ENCODE data around the gene TACC2. TPM values are rescaled to one million over a fixed set of nuclear protein-coding genes. Genes with fewer than 3 reads are reported as not detected.

The TACC2 gene
- total RNA-seq, 1 donor from 2014 or later, result 13.4 TPM

GRCh38 chr10:122168598-122169394 is 179.8 kb downstream of the TACC2 start:
- FAIRE-seq (no peak), DNase-seq (ENCODE audit: low read depth) (no peak)
- Histone ChIP-seq H3K36me3 (ENCODE audit: control insufficient read depth, insufficient read depth, low read length) (peaks cover 7% of the 10 kb centered on the region), H3K4me3 (ENCODE audit: low read depth, low read length) (no peak overlapping the region), H3K27me3 (ENCODE audit: control insufficient read depth, insufficient read depth, low read length) (no peaks in the 10 kb centered on the region)
- TF ChIP-seq CTCF (IDR thresholded peaks at IDR 0.05; ENCODE audit: insufficient read depth, low read length, severe bottlenecking), result no peak

- peaks cover 4% of the 10 kb centered on the region for H3K36me3 ChIP-seq (ENCODE audit: control insufficient read depth, insufficient read depth, low read length)
- FAIRE-seq (no peak), DNase-seq (ENCODE audit: low read depth) (no peak)
- no peak for TF ChIP-seq CTCF (IDR thresholded peaks at IDR 0.05; ENCODE audit: insufficient read depth, low read length, severe bottlenecking)
- no peak overlapping the region for H3K4me3 ChIP-seq (ENCODE audit: low read depth, low read length)
- H3K27me3 ChIP-seq (ENCODE audit: control insufficient read depth, insufficient read depth, low read length), result no peaks in the 10 kb centered on the region
Measured at GRCh38 chr10:122170802-122171201, 181.8 kb downstream of the TACC2 start.

GRCh38 chr10:122171302-122172075 is 182.5 kb downstream of the TACC2 start:
- no peak for TF ChIP-seq CTCF (IDR thresholded peaks at IDR 0.05; ENCODE audit: insufficient read depth, low read length, severe bottlenecking)
- no peak for FAIRE-seq
- DNase-seq (ENCODE audit: low read depth), result no peak
- Histone ChIP-seq H3K36me3 (ENCODE audit: control insufficient read depth, insufficient read depth, low read length) (peaks cover 4% of the 10 kb centered on the region), H3K4me3 (ENCODE audit: low read depth, low read length) (no peak overlapping the region), H3K27me3 (ENCODE audit: control insufficient read depth, insufficient read depth, low read length) (no peaks in the 10 kb centered on the region)

- no peak for FAIRE-seq
- DNase-seq (ENCODE audit: low read depth), result no peak
- no peak for TF ChIP-seq CTCF (IDR thresholded peaks at IDR 0.05; ENCODE audit: insufficient read depth, low read length, severe bottlenecking)
- H3K27me3 ChIP-seq (ENCODE audit: control insufficient read depth, insufficient read depth, low read length), result no peaks in the 10 kb centered on the region
- H3K4me3 ChIP-seq (ENCODE audit: low read depth, low read length), result no peak overlapping the region
- H3K36me3 ChIP-seq (ENCODE audit: control insufficient read depth, insufficient read depth, low read length), result peaks cover 3% of the 10 kb centered on the region
Measured at GRCh38 chr10:122172361-122173008, 183.5 kb downstream of the TACC2 start.

GRCh38 chr10:122173337-122173736 is 184.4 kb downstream of the TACC2 start:
- no peak for TF ChIP-seq CTCF (IDR thresholded peaks at IDR 0.05; ENCODE audit: insufficient read depth, low read length, severe bottlenecking)
- no peak overlapping the region for H3K4me3 ChIP-seq (ENCODE audit: low read depth, low read length)
- FAIRE-seq (no peak), DNase-seq (ENCODE audit: low read depth) (no peak)
- H3K27me3 ChIP-seq (ENCODE audit: control insufficient read depth, insufficient read depth, low read length), result no peaks in the 10 kb centered on the region
- H3K36me3 ChIP-seq (ENCODE audit: control insufficient read depth, insufficient read depth, low read length), result peaks cover 3% of the 10 kb centered on the region
